ENCODE results near the gene LAMB4.
"Not testable (repeated sequence)": the region's sequence is repeated elsewhere in the genome, so short reads cannot be mapped to it uniquely, and the experiment has no call there.

LAMB4 gene

GRCh38 chr7:108033776-108034497, 96.2 kb downstream of the LAMB4 start:
- TF ChIP-seq MYC (IDR thresholded peaks at IDR 0.05; ENCODE audit: low read depth, low read length) = no peak
- TF ChIP-seq CTCF (IDR thresholded peaks at IDR 0.05; ENCODE audit: low read depth, low read length) = no peak
- no peak for TF ChIP-seq MAX (IDR thresholded peaks at IDR 0.05; ENCODE audit: low read depth, low read length)
- TF ChIP-seq POLR2A (IDR thresholded peaks at IDR 0.05; ENCODE audit: extremely low read depth, insufficient read length) = no peak
- DNase-seq (ENCODE audit: low read depth) = no peak
- H3K4me3 ChIP-seq (ENCODE audit: low read depth, low read length) = no peak overlapping the region

GRCh38 chr7:108033309-108033708, 96.9 kb downstream of the LAMB4 start:
- not testable (repeated sequence) for H3K4me3 ChIP-seq (ENCODE audit: low read depth, low read length); DNase-seq (ENCODE audit: low read depth)

GRCh38 chr7:108030516-108030915, 99.6 kb downstream of the LAMB4 start:
- DNase-seq (ENCODE audit: low read depth) = no peak
- H3K4me3 ChIP-seq (ENCODE audit: low read depth, low read length) = no peak overlapping the region
- TF ChIP-seq POLR2A (IDR thresholded peaks at IDR 0.05; ENCODE audit: extremely low read depth, insufficient read length) (no peak), MYC (IDR thresholded peaks at IDR 0.05; ENCODE audit: low read depth, low read length) (no peak), CTCF (IDR thresholded peaks at IDR 0.05; ENCODE audit: low read depth, low read length) (no peak), MAX (IDR thresholded peaks at IDR 0.05; ENCODE audit: low read depth, low read length) (no peak)

- no peak overlapping the region for H3K4me3 ChIP-seq (ENCODE audit: low read depth, low read length)
- no peak for DNase-seq (ENCODE audit: low read depth)
- TF ChIP-seq MAX (IDR thresholded peaks at IDR 0.05; ENCODE audit: low read depth, low read length) (no peak), POLR2A (IDR thresholded peaks at IDR 0.05; ENCODE audit: extremely low read depth, insufficient read length) (no peak), CTCF (IDR thresholded peaks at IDR 0.05; ENCODE audit: low read depth, low read length) (no peak), MYC (IDR thresholded peaks at IDR 0.05; ENCODE audit: low read depth, low read length) (no peak)
Measured at GRCh38 chr7:108029034-108029433, 101.1 kb downstream of the LAMB4 start.

GRCh38 chr7:108028111-108028510, 102.0 kb downstream of the LAMB4 start:
- DNase-seq (ENCODE audit: low read depth) = no peak
- H3K4me3 ChIP-seq (ENCODE audit: low read depth, low read length) = no peak overlapping the region
- no peak for TF ChIP-seq MAX (IDR thresholded peaks at IDR 0.05; ENCODE audit: low read depth, low read length)

- H3K4me3 ChIP-seq (ENCODE audit: low read depth, low read length) = no peak overlapping the region
- no peak for DNase-seq (ENCODE audit: low read depth)
- no peak for TF ChIP-seq POLR2A (IDR thresholded peaks at IDR 0.05; ENCODE audit: extremely low read depth, insufficient read length)
- TF ChIP-seq MAX (IDR thresholded peaks at IDR 0.05; ENCODE audit: low read depth, low read length) = no peak
- no peak for TF ChIP-seq CTCF (IDR thresholded peaks at IDR 0.05; ENCODE audit: low read depth, low read length)
- no peak for TF ChIP-seq MYC (IDR thresholded peaks at IDR 0.05; ENCODE audit: low read depth, low read length)
Measured at GRCh38 chr7:108027239-108027638, 102.9 kb downstream of the LAMB4 start.

GRCh38 chr7:108026647-108027046, 103.5 kb downstream of the LAMB4 start:
- H3K4me3 ChIP-seq (ENCODE audit: low read depth, low read length) = no peak overlapping the region
- no peak for DNase-seq (ENCODE audit: low read depth)
- TF ChIP-seq MYC (IDR thresholded peaks at IDR 0.05; ENCODE audit: low read depth, low read length) (no peak), CTCF (IDR thresholded peaks at IDR 0.05; ENCODE audit: low read depth, low read length) (no peak), POLR2A (IDR thresholded peaks at IDR 0.05; ENCODE audit: extremely low read depth, insufficient read length) (no peak), MAX (IDR thresholded peaks at IDR 0.05; ENCODE audit: low read depth, low read length) (no peak)

Data from NB4 (cell line).